Activated naive CD4-positive, alpha-beta T cell treated with anti-CD3 and anti-CD28 coated beads, Interleukin-2, amount 50 U/mL, for 16 hours (primary cell): ENCODE data around the gene EEF2K.
"Not testable (repeated sequence)": the region's sequence is repeated elsewhere in the genome, so short reads cannot be mapped to it uniquely, and the experiment has no call there.

ENCODE experiments used
- DNase-seq: peaks from one replicate; pipeline ENCODE4 v3.0.0-alpha.2; 2020

Gene EEF2K

DNA sequence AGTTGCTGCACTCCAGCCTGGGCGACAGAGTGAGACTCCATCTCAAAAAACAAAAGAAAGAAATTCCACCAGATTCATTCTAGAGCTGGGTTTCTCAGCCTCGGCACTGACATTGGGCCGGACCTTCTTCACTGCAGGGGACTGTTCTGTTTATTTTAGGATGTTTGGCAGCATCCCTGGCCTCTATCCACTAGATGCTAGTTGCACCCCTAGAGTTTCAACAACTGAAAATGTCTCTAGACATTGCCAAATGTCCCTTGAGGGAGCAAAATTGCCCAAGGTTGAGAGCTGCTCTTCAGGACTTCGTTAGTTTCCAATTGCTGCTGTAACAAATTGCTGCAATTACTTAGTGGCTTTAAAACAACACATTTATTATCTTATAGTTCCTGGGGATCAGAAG is 7.2 kb downstream of the EEF2K start:
- no peak for DNase-seq

DNA sequence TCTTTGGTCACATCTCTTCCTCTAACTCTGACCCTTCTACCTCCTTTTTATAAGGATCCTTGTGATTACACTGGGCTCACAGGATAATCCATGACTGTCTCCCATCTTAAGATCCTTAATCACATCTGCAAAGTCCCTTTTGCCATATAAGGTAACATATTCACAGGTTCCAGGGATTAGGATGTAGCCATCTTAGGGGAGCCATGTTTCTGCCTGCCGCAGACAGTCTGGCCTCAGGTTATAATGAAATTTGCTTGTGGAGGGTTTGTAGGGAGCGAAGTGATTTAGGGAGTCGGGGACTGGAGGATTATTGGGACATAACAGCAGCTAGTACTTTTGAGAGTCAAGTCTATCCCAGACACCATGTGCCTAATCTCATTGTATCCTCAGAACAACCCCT is 7.7 kb downstream of the EEF2K start:
- no peak for DNase-seq

DNA sequence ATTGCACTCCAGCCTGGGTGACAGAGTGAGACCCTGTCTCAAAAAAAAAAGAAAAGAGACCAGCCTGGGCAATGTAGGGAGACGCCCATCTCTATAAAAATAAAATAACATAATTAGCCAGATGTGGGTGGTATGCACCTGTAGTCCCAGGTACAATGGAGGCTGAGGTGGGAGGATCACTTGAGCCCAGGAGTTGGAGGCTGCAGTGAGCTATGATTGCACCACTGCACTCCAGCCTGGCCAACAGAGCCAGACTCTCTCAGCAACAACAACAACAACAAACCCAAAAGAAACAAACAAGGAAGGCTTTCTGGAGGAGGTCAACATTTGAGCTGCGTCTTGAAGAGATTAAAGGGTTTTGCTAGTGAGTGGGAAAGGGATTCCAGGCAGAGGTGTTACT is 8.3 kb downstream of the EEF2K start:
- no peak for DNase-seq

DNA sequence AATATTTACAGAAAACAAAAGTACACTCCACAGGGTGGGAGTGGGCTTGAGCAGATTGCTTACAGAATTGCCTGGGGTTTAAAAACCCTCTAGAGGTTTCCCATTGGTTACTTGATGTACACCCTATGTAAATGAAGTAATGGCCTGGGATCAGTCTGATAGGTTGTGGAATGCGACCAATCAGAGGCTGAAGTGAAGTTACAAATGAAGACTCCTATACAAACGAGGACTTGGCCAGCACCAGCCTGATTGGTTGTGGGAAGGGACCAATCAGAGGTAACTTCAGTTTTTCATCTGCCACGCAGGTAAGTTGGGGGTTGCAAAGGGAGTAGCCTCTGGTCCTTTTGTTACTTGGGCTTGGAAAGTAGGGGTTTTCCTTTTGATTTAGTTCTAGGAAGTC is 8.8 kb downstream of the EEF2K start:
- DNase-seq, result no peak

DNA sequence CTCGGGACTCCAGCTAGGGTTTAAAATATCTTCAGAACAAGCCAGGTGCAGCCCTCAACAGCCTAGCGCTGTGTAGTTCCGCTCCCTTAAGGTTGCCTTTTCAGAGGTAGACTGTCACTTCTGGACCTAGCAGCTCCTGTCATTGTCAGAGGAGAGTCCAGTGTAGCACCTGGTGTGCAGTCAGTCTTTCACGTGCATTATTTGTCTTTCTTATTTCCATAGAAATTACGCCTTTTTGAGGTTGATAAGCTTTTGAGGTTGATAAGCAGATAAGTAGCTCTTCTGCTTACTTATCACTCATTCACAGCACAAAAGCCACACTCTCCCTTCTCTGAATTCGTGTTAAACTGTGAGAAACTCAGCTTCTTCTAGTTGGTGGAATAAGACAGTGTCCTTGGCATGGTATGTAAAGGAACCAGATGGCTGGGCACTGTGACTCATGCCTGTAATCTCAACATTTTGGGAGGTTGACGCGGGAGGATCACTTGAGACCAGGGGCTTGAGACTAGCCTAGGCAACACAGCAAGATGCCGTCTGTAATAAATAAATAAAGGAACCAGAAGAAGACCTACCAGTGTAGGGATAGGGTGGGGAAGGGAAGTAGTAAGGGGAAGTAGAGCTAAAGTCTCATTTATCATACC is 10.2 kb downstream of the EEF2K start:
- DNase-seq, result no peak

DNA sequence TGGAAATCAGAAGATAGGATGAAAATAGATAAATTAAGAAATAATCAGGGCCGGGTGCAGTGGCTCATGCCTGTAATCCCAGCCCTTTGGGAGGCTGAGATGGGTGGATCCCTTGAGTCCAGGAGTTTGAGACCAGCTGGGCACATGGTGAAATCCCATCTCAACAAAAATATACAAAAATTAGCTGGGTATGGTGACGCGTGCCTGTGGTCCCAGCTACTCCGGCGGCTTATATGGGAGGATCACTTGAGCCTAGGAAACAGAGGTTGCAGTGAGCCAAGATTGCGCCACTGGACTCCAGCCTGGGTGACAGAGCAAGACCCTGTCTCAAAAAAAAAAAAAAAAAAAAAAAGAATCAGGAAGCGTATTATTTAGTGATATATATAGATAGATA is 10.8 kb downstream of the EEF2K start:
- DNase-seq, result not testable (repeated sequence)

DNA sequence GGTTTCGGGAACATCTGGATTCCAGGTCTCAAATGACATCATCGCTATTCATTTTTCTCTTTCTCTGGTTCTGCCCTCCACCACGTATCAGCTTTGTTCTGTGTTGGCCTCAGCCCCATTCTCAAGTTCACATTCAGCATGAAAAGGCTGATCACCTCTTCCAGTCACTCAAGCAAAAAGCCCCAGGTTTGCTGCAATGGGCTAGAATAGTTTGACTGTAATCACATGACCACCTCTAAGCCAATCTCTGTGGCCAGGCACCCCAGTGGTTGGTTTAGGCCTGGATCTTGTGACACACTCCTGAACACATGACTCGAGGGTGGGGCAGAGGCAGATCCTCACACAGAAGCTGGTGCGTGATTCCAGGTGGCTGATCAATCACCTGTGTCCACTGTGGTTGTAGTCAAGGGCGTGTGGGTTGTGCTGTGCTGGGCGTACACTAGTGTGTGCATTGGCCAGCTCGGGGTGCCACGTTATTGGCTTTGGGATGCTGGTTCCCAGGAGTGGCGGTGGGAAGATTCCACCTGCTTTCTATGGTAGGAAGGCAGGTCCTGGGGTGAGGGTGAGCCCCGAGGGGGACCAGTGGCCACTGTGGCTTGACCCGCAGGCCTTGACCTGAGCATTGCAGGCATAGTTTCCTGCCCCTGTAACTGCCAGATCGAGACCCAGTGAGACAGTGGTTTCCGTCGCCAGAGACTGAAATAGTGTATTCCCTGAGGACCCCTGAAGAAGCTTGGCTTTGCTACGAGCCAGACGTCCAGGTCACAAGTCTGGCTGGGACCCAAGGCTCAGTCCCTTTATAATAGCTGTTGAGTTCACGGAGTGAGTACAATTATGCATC is 12.0 kb downstream of the EEF2K start:
- no peak for DNase-seq

DNA sequence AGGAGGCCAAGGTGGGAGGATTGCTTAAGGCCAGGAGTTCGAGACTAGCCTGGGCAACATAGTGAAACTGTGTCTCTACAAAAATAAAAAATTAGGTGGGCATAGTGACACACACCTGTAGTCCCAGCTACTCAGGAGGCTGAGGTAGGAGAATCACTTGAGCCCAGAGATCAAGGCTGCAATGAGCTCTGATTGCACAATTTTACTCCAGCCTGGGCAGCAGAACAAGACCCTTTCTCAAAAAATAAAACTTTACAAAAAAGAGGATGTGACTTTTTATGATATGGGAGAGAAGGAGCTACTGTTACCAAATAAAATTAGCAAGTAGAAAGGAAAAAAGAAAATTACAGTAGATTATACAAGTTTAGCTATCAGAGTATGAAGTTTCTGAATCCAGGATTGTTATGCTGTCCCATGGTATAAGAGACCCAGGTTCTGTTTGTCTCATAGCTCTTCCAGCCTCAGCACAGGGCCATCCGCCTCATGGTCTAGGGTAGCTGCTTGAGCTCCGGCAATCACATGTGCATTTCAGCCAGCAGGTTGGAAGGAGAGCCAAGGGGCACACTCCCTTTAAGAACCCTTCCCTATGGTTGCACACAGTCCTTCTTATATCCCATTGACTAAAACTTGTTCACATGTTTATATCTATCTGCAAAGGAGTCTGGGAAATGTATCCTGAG is 13.5 kb downstream of the EEF2K start:
- DNase-seq, result no peak

DNA sequence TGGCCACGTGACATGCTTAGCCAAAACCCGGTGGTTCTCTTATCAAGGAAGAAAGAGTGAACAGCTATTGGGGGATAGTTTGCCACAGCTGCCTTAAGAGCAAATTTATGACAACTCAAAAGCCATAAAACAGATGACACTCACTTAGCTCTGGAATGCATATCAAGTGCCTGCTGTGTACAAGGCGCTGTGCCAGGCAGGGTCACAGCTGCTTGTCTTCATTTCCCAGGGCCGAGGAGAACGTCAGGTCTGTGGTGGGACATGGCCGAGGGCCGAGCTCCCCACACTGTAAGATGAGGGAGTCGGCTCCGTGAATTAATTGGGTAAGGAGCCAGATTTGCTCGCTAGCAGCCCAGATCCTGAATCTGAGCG is 14.0 kb downstream of the EEF2K start:
- no peak for DNase-seq

DNA sequence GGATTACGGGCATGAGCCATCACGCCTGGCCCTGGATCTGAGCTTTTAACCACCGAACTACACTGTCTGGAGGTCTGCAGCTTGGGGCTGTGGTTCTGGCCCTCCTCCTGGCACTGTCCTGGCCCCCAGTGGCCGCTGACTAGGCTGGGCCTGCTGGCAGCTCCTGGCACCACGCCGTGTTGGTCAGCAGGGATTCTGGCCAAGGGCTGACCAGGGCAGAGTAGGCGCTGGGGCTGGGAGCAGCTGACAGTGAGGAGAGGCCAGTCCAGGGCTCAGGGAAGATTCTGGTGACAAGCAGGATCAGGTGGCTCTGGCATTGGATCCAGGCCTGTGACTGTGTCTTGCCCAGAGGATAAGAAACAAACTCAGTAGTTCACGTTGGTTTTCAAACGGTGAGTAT is 14.6 kb downstream of the EEF2K start:
- DNase-seq, result no peak

DNA sequence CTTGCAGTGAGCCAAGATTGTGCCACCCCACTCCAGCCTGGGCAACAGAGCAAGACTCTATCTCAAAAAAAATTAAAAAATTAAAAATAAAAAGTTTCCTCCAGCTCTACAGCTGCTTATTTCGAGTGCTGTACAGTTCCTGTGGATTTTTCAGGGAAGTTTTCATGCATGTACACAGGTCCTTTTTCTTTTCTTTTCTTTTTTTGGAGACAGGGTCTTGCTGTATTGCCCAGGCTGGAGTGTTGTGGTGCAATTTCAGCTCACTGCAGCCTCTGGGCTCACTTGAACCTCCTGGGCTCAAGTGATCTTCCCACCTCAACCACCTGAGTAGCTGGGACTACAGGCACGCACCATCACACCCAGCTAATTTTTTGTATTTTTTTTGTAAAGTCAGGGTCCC is 15.9 kb downstream of the EEF2K start:
- no peak for DNase-seq

DNA sequence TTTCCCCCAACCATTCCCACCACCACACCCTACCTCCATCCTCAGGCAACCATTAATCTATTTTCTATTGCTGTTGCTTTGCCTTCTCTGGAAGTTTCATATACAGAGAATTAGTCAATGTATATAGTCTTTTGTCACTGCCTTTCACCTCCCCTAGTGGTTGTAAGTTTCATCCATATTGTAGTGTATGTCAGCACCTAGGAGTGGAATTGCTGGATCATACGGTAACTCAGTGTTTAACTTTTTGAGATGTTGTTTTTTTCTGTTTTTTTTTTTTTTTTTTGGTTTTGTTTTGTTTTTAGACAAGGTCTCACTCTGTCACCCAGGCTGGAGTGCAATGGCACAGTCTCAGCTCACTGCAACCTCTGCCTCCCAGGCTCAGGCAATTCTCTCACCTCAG is 16.9 kb downstream of the EEF2K start:
- no peak for DNase-seq

DNA sequence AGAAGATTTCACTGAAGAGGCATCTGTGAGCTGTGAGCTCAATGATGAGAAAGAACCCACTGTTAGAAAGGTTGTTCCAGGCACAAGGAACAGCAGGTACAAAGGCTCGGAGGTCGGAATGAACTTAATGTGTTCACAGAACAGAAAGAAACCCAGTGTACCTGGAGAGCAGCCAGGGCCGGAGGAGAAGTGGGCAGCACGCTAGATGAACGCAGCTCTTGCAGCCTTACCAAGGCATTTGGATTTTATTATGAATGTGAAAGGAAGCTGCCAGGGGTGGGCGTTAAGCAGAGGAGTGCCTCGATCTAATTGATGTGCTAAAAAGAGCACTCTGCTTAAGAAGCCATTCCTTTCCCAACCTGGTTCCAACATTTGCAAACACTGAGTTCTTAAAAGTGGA is 19.0 kb downstream of the EEF2K start:
- no peak for DNase-seq

DNA sequence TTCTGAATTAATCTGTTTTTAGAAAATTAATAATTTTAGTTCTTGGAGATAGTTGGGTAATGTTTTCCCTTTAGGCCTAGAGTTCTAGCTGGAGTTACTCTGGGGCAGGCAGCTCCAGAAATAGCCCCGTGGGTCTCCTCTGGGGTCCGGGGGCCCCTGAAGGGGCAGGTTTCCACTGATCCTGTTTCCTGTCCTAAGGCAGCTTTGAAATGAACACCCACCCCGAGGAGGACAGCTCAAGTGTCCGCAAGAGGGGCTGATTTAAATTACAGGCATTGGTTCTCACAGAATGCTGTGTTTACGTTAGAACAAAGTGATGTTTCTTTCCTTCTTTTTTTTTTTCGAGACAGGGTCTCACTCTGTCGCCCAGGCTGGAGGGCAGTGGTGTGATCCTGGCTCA is 23.8 kb downstream of the EEF2K start:
- DNase-seq, result no peak

DNA sequence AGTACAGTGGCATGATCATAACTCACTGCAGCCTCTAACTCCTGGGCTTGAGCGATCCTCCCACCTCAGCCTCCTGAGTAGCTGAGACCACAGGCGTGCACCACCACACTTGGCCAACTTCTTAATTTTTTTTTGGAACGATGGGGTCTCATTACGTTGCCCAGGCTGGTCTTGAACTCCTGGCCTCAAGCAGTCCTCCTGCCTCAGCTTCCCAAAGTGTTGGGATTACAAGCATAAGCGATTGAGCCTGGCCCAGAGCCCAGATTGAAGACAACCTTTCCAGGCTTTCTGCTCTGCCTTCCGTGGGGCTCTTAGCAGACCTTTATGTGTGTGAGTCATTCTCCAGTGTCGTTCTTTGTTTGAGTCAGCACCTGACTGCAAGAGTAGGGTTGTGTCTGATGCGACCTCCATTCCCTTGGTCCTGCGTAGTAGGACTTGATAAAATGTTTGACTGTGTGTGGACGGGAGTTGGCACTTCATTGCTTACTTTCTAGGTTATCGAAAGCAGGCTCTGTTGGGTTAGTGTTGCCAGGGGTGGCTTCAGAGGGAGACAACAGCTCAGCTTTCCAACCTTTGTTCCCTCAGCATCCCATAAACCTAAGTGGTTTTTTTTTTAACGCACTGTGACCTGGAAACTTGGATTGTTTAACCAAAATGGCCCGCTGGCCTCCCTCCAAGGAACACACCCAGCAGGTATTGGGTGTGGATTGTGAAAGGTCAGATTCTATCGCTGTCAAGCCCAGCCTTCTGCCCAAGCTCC is 26.4 kb downstream of the EEF2K start:
- peak; percentile 20 for DNase-seq

DNA sequence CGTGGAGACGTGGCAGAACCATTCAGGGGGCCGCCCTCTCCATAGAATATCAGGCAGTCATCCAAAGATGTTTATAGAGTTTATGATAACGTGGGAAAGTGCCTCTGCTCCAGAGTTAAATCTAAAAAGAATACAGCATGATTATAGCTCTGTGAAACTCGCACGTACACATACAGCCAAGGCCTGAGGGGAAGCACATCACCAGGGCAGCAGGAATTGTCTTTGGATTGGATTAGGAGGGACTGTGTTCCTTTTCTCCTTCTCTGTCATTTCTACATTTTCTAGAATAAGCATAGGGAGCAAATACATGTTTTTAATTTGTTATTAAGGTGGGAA is 26.9 kb downstream of the EEF2K start:
- no peak for DNase-seq

DNA sequence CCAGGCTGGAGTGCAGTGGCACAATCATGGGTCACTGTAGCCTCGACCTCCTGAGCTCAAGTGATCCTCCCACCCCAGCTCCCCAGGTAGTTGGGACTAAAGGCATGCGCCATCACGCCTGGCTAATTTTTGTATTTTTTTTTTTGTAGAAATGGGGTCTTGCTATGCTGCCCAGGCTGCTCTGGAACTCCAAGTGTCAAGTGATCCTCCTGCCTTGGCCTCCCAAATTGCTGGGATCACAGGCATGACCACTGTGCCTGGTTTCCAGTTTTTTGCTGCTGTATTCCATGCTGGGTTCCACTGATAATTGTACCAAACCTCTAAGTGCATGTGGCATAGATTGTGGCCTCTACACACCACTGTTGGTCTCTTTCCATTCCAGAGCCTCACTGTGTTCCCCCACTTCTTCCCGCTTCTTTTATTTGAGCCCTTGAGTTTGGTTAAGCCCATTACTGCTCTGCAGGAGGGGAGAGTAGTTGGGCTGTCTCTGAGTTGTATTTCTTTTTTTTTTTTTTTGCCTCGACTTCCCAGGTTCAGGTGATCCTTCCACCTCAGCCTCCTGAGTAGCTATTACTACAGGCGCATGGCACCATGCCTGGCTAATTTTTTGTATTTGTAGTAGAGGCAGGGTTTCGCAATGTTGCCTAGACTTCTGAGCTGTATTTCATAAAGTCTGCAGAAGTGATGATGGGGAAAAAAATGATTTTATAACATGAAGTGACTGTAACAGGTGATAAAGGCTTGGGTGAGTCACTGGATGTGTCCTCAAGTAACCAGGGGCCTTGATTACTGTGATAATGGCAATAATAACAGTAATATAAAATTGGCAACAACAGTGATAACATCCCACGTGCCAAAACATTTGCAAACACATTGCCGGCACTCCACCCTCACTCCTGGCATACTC is 30.0 kb downstream of the EEF2K start:
- DNase-seq, result no peak

DNA sequence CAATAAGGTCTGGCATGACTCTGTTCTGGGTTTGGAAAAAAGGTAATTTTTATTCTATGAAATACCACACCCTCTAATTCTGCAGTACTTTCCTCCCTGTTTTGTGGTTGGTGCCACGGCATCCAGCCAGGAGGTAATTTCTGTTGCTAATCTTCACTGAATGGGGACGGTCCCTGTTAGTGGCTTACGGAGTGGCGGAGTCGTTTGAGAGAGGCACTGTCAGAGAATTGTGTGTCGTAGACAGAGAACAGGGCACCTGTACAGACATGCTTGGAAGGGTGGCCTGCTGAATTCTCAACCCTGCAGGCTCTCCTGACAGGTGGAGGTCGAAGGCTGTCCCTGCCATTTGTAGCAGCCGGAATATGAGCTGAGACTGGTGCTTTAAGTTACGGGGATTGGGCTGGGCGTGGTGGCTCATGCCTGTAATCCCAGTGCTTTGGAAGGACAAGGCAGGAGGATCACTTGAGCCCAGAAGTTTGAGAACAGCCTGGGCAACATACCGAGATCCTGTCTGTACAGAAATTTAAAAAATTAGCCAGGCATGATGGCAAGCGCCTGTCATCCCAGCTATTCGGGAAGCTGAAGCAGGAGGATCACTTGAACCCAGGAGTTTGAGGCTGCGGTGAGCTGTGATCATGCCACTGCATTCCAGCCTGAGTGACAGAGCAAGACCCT is 33.2 kb downstream of the EEF2K start:
- no peak for DNase-seq

DNA sequence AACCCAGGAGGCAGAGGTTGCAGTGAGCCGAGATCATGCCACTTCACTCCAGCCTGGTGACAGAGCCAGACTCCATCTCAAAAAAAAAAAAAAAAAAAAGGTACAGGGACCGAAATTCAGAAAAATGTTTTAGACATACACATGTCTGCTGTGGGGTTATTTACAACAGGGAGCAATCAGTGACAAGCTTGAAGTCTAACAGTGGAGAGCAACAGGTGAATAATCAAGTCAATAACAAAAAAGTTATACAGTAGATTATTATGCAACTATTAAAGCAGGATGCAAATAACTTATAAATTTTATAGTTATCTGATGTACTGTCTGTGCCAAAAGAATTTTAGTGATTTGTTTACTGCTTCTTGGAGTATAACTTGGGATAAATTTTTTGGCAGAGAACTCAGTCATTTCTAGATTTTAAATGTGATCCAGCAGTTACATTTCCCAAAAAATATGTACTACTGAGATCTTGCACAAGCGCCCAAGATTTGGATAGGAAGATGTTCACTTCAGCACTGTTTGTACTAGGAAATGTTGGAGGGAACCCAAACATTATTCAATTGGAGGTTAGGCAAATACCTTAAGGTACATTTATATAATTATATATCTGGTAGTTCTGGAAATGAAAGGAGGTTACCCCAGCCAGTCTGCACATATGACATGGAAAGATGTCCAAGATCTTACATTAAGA is 34.1 kb downstream of the EEF2K start:
- DNase-seq, result no peak

DNA sequence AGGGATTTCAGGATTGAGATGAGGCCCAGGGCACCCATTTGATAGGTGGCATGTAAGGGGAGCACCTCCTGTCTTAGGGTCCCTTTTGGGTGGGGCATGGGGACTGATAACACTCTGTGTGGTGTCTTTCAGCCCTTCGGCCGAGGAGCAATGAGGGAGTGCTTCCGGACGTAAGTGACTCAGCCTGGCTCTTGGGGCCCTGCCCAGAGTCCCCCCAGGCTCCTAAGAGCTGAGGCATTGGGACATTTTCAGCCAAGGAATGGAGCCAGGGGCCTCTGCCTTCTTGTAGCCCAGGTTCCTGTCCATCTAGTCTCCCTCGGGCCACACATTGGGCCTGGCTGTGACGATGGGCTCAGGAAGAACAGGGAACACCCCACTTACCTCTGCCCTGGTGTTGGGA is 44.4 kb downstream of the EEF2K start:
- no peak for DNase-seq

DNA sequence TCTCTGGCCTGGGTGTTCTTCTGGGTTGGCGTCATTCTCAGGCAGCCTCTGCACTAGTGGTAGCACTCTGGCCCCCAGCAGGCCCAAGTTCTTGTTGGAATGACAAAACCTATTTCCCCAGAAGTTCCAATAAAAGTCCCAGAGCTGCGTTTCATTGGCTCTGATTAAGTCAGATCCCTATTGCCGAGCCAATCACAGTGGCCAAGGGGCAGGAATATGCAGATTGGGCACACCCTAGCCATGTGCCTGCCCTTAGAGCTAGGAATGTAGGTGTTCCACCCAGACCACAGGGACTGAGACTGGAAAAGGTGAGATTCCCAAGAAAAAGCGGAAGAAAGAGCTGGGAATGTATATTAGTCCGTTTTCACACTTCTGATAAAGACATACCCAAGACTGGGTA is 46.2 kb downstream of the EEF2K start:
- no peak for DNase-seq
